Measurements from ENCODE around the gene HUWE1. TPM values are rescaled to one million over a fixed set of nuclear protein-coding genes. Genes with fewer than 3 reads are reported as not detected.

HUWE1 gene
- total RNA-seq, 4 donors from 2014 or later: 76.6 to 112 (median 101) TPM

- intact Hi-C loops (cut with DNase I): no loop called here
- H3K27me3 ChIP-seq: no peaks in the 10 kb centered on the region
- no peaks in the 10 kb centered on the region for H3K36me3 ChIP-seq
- H3K27ac ChIP-seq: no peak overlapping the region
- H3K9me3 ChIP-seq: no peaks in the 10 kb centered on the region
- H3K4me3 ChIP-seq: no peak overlapping the region
- no peak for TF ChIP-seq POLR2A (IDR thresholded peaks at IDR 0.05)
- TF ChIP-seq CTCF (IDR thresholded peaks at IDR 0.05): no peak
- WGBS, 2 donors: 65 to 70% methylated on average over 7 of the region's 7 CpGs
- DNase-seq: no peak
- peaks cover 0 to 12% (median 0%) of the 10 kb centered on the region in 3 donors for H3K4me1 ChIP-seq
Measured at GRCh38 chrX:53688300-53688699, 1.8 kb upstream of the HUWE1 start.

- Histone ChIP-seq H3K4me3 (peak overlapping the region; percentile 67 to 74 (median 71)), H3K27me3 (no peaks in the 10 kb centered on the region), H3K9me3 (no peaks in the 10 kb centered on the region), H3K36me3 (no peaks in the 10 kb centered on the region), H3K27ac (peak overlapping the region; percentile 89 to 95 (median 93)), H3K4me1 (peaks cover 0 to 29% (median 0%) of the 10 kb centered on the region in 3 donors)
- DNase-seq: no peak
- WGBS, 2 donors: 3 to 39% methylated on average over 4 of the region's 4 CpGs
- intact Hi-C loops (cut with DNase I): no loop called here
- TF ChIP-seq POLR2A (IDR thresholded peaks at IDR 0.05) (no peak), CTCF (IDR thresholded peaks at IDR 0.05) (no peak)
Measured at GRCh38 chrX:53685711-53686110, 808 bp downstream of the HUWE1 start.

GRCh38 chrX:53684415-53685192 lies 1.9 kb downstream of the HUWE1 start:
- Histone ChIP-seq H3K9me3 (no peaks in the 10 kb centered on the region), H3K27ac (peak overlapping the region; percentile 71 to 94 (median 87)), H3K4me1 (peaks cover 0 to 37% (median 0%) of the 10 kb centered on the region in 3 donors), H3K27me3 (no peaks in the 10 kb centered on the region), H3K4me3 (peak overlapping the region; percentile 67 to 74 (median 71)), H3K36me3 (peaks cover 0 to 9% (median 0%) of the 10 kb centered on the region in 3 donors)
- WGBS, 2 donors: 2 to 20% methylated on average over 10 to 17 of the region's 18 CpGs
- intact Hi-C loops (cut with DNase I): no loop called here
- DNase-seq: no peak
- TF ChIP-seq CTCF (IDR thresholded peaks at IDR 0.05) (no peak), POLR2A (IDR thresholded peaks at IDR 0.05) (no peak)

- WGBS, 2 donors: 0 to 56% methylated on average over 6 to 25 of the region's 80 CpGs
- peak; percentile 76 for DNase-seq
Measured at GRCh38 chrX:53683556-53684414, 2.7 kb downstream of the HUWE1 start.

More at GRCh38 chrX:53683556-53684414, 2.7 kb downstream of the HUWE1 start:
- Histone ChIP-seq H3K27me3 (no peaks in the 10 kb centered on the region), H3K4me3 (peak overlapping the region; percentile 43 to 74 (median 71)), H3K27ac (peak overlapping the region; percentile 85 to 94 (median 93)), H3K9me3 (no peaks in the 10 kb centered on the region), H3K36me3 (peaks cover 0 to 17% (median 0%) of the 10 kb centered on the region in 3 donors), H3K4me1 (peaks cover 0 to 39% (median 0%) of the 10 kb centered on the region in 3 donors)
- intact Hi-C loops (cut with DNase I): no loop called here
- TF ChIP-seq POLR2A (IDR thresholded peaks at IDR 0.05) (peak in 2 of 4 donors; percentile 18 to 72), CTCF (IDR thresholded peaks at IDR 0.05) (peak in 1 of 6 experiments; percentile 34)
